K562 (cell line): Measurements from ENCODE around the gene SMIM41. TPM values are rescaled to one million over a fixed set of nuclear protein-coding genes. Genes with fewer than 3 reads are reported as not detected.

Experiments
- ATAC-seq: fragments of 200-7000 bp; cut with Tn5 transposase; 3 replicates; pipeline ENCODE4 v1.9.1; 2020; ENCODE audit warnings: moderate library complexity
- BruUV-seq: library from RNA; stranded (reverse); fragments of 400-500 nt; replicated peaks from 2 replicates; lab custom pipeline; 2021; lab: Mats Ljungman, UMichigan
- CTCF ChIA-PET: fragments of 300-600 bp; formaldehyde crosslinking; extraction: SDS; loops from one replicate; lab custom pipeline; 2021; ENCODE audit warnings: low intra/inter-chr PET ratio; lab: Yijun Ruan, JAX
- POLR2A ChIA-PET: fragments of 300-600, 350-650 bp; sonication (Branson Sonifier 250); formaldehyde crosslinking; extraction: SDS; loops from one replicate; lab custom pipeline; 2021; ENCODE audit warnings: antibody characterized with exemption, inconsistent platforms; lab: Yijun Ruan, JAX
- DNase-seq, 4 experiments: peaks; one replicate each; pipeline versions ENCODE4 v3.0.0 to v3.0.0-alpha.2; 2011 to 2018; ENCODE audit warnings: low spot score in 3 of 4, mixed read lengths in 3 of 4; ENCODE audit errors: extremely low read depth in 1 of 4
- FAIRE-seq: peaks from 2 replicates; lab custom pipeline; 2011; peaks lifted over from hg19 to GRCh38; lab: Jason Lieb, UNC
- H2AFZ ChIP-seq: 2 replicates; pipeline ENCODE4 v1.6.0; 2011; ENCODE audit warnings: low read depth, low read length, control low read depth, inconsistent platforms
- H3K27ac ChIP-seq: fragments of 200-600 bp; 3 replicates; pipeline ENCODE4 v1.8.0; 2011; ENCODE audit warnings: low read depth, mild to moderate bottlenecking, control low read depth, inconsistent platforms, low read length, moderate library complexity, mixed read lengths; ENCODE audit errors: extremely low read depth
- H3K27me3 ChIP-seq, 2 experiments: fragments of 300-600 bp in 1 of 2; 2 replicates in 1 of 2; 3 replicates in 1 of 2; pipeline versions ENCODE4 v1.6.0 to v1.8.0; 2011; ENCODE audit warnings: inconsistent platforms in 2 of 2, low read length in 2 of 2, mild to moderate bottlenecking in 1 of 2, mixed read lengths in 1 of 2, moderate library complexity in 1 of 2; ENCODE audit not compliant: control insufficient read depth in 2 of 2, insufficient read depth in 2 of 2
- H3K36me3 ChIP-seq: fragments of 300-600 bp; 3 replicates; pipeline ENCODE4 v1.8.0; 2011; ENCODE audit warnings: mild to moderate bottlenecking, low read length, inconsistent platforms; ENCODE audit not compliant: control insufficient read depth, insufficient read depth
- H3K4me1 ChIP-seq, 2 experiments: fragments of 200-600 bp in 1 of 2; replicated peaks in 1 of 2; 2 replicates in 1 of 2; 3 replicates in 1 of 2; pipeline versions ENCODE4 v1.5.1 to v1.8.0; 2011; ENCODE audit warnings: inconsistent platforms in 2 of 2, low read length in 2 of 2, mild to moderate bottlenecking in 1 of 2, mixed read lengths in 1 of 2, moderate library complexity in 1 of 2; ENCODE audit not compliant: control insufficient read depth in 2 of 2, insufficient read depth in 2 of 2
- H3K4me2 ChIP-seq: 2 replicates; pipeline ENCODE4 v1.6.1; 2011; ENCODE audit warnings: low read length, control low read depth, inconsistent platforms, mixed read lengths; ENCODE audit not compliant: insufficient read depth
- H3K4me3 ChIP-seq: fragments of 200-600 bp; sonication (generic), shearing (Covaris generic); 2 replicates; pipeline ENCODE4 v1.5.1; 2016; ENCODE audit warnings: control low read depth, inconsistent platforms
- H3K79me2 ChIP-seq: fragments of 200-600 bp; 3 replicates; pipeline ENCODE4 v1.8.0; 2011; ENCODE audit warnings: low read length, inconsistent platforms; ENCODE audit not compliant: control insufficient read depth, insufficient read depth
- H3K9ac ChIP-seq, 2 experiments: 2 replicates each; pipeline versions ENCODE4 v1.6.0 to v1.6.1; 2011; ENCODE audit warnings: low read depth in 2 of 2, low read length in 2 of 2, control low read depth in 1 of 2, inconsistent platforms in 1 of 2, mild to moderate bottlenecking in 1 of 2, mixed read lengths in 1 of 2; ENCODE audit not compliant: insufficient read depth in 1 of 2
- H3K9me1 ChIP-seq: one replicate; pipeline ENCODE4 v1.6.0; 2011; ENCODE audit warnings: inconsistent platforms, mild to moderate bottlenecking, low read length, moderate library complexity; ENCODE audit not compliant: control insufficient read depth, insufficient read depth
- H3K9me3 ChIP-seq: replicated peaks from 2 replicates; pipeline ENCODE4 v1.5.1; 2011; ENCODE audit warnings: low read depth, low read length, inconsistent platforms; ENCODE audit not compliant: control insufficient read depth, insufficient read depth
- H4K20me1 ChIP-seq: replicated peaks from 2 replicates; pipeline ENCODE4 v1.6.1; 2011; ENCODE audit warnings: low read length, inconsistent platforms, mixed read lengths; ENCODE audit not compliant: control insufficient read depth, insufficient read depth
- BACH1 ChIP-seq: fragments of 200-800 bp; sonication (Bioruptor generic); IDR thresholded peaks from 2 replicates; pipeline ENCODE4 v1.6.1; 2016; ENCODE audit warnings: missing genetic modification characterization, missing compliant biosample characterization
- CBX8 ChIP-seq: fragments of 200-600 bp; sonication (generic); IDR thresholded peaks from 2 replicates; pipeline ENCODE4 v1.6.1; 2012; ENCODE audit warnings: borderline replicate concordance, mixed run types, low read depth, mild to moderate bottlenecking, moderate library complexity, mixed read lengths, low read length, control low read depth, inconsistent platforms; ENCODE audit not compliant: poor library complexity, severe bottlenecking; ENCODE audit errors: extremely low read depth
- NR4A1 ChIP-seq, 2 experiments: fragments of 250-450 bp in 1 of 2; fragments of 450-650 bp in 1 of 2; sonication (Bioruptor Pico) in 1 of 2; IDR thresholded peaks; 2 replicates each; pipeline versions ENCODE4 v1.4.0 to v1.6.1; 2016 to 2020; ENCODE audit warnings: mild to moderate bottlenecking in 2 of 2, missing compliant biosample characterization in 1 of 2, missing genetic modification characterization in 1 of 2, moderate library complexity in 1 of 2
- POLR2A ChIP-seq: fragments of 450-650 bp; conservative IDR thresholded peaks from 2 replicates; pipeline ENCODE4 v1.6.1; 2016
- REST ChIP-seq, 2 experiments: fragments of 450-650 bp; formaldehyde crosslinking in 1 of 2; IDR thresholded peaks; 2 replicates each; pipeline versions ENCODE4 v1.4.0 to v1.6.1; 2014 to 2020; ENCODE audit warnings: mild to moderate bottlenecking in 2 of 2, borderline replicate concordance in 1 of 2, low read depth in 1 of 2
- SAFB ChIP-seq: fragments of 200-400 bp; formaldehyde crosslinking; IDR thresholded peaks from 2 replicates; pipeline ENCODE4 v1.6.1; 2017; ENCODE audit warnings: low read depth, low read length, borderline replicate concordance
- ZNF224 ChIP-seq: sonication (generic); formaldehyde crosslinking; IDR thresholded peaks from 2 replicates; pipeline ENCODE4 v1.8.0; 2022; ENCODE audit warnings: mild to moderate bottlenecking, missing genetic modification reagents
- ZNF551 ChIP-seq: fragments of 250-450 bp; sonication (Bioruptor Pico); IDR thresholded peaks from 2 replicates; pipeline ENCODE4 v1.5.0; 2021; ENCODE audit warnings: mild to moderate bottlenecking, moderate library complexity
- WGBS: fragments of 100-300 bp; shearing (Covaris generic); methylation state at CpG from one replicate; pipeline ENCODE4 v1.1.6; 2016; ENCODE audit warnings: low coverage, mixed read lengths; ENCODE audit not compliant: insufficient coverage; ENCODE audit errors: missing lambda C conversion rate; 5-methylcytosine and 5-hydroxymethylcytosine counted together
- in situ Hi-C: fragments of 300-500 bp; cut with MboI; formaldehyde crosslinking; loops from 4 replicates; pipeline ENCODE4 v1.15.0; 2018; ENCODE audit warnings: inconsistent platforms, mixed read lengths
- intact Hi-C: fragments of 100-400 bp; cut with micrococcal nuclease; formaldehyde crosslinking; loops from 2 replicates; pipeline ENCODE4 v1.14.2; 2022
- polyA plus RNA-seq, 8 experiments: library from polyadenylated mRNA; depleted of rRNA in 4 of 8; stranded (reverse) in 5 of 8; unstranded in 3 of 8; fragments of >200 nt; fragmentation: Nextera tagmentation in 2 of 8; fragmentation: Illumina TruSeq in 1 of 8; extraction: Ambion mirVana in 2 of 8; extraction: Trizol in 1 of 8; gene quantifications; 2 replicates each; pipeline versions ENCODE4 v1.2.1 to v1.2.3, GENCODE V29; 2011 to 2014; ENCODE audit warnings: inconsistent platforms in 1 of 8, missing spikeins in 1 of 8
- total RNA-seq, 7 experiments: library from RNA; depleted of rRNA in 6 of 7; stranded (reverse); fragments of >200 nt in 6 of 7; fragmentation: Illumina TruSeq in 2 of 7; extraction: Trizol in 2 of 7; gene quantifications; 2 replicates each; pipeline versions ENCODE4 v1.2.1 to v1.2.3, GENCODE V29; 2011 to 2021; ENCODE audit warnings: low replicate concordance in 1 of 7

SMIM41 gene
- total and polyA plus RNA-seq, 9 of the 15 experiments (the other 6 are each of a cell fraction or from before 2014, with no cell fraction given): not detected

DNA sequence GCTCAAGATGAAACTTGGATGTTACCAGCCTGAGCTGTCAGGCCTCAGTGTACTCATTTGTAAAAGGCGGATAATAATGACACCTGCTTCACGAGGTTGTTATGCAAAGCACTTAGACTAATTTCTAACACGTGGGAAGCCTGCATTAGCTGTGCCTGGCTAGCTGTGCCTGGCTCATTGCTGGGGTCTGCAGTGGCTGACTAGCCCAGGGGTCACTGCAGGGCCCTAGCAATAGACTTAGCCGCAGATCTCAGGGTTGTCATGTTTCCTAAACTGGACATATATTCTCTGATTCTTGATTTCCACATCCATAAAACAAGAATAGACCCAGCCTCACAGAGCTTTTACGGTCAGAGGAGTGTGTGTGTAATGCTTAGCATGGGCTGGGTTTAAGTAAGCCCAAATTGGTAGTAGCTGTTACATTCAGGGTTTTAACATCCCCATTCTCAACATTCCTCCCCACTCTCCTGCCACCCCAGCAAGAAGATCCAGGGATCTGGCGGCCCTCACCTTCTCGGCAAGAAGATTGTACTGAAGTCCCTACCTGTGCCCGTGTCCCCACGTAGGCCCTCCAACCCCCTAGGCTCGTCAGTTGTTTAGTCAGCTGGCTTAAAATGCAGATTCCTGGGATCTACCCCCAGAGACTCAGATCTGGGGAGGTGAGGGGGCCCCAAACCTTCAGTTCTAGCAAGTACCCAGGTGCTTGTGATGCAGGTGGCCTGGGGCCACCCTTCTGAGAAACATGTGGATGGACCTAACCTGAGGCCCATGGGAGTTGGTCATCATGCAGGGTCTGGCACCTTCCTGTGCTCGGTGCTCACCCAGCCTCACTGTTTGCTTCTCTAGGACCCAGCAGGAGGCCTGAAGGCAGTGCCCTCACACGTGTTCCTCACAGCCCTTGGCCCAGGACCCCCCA, 19.7 kb upstream of the SMIM41 start:
- FAIRE-seq (peak; percentile 32), DNase-seq (no peak), ATAC-seq (no peak)
- H3K4me1 ChIP-seq: peaks cover 9 to 35% of the 10 kb centered on the region in 2 experiments; a peak in 4 of 5 replicates
- no peak for TF ChIP-seq CBX8
- no peak for TF ChIP-seq REST (IDR thresholded peaks at IDR 0.05; ENCODE audit: borderline replicate concordance)
- no peak for TF ChIP-seq REST (CRISPR knock-in tag; IDR thresholded peaks at IDR 0.05; ENCODE audit: low read depth)
- TF ChIP-seq ZNF224 (CRISPR knock-in tag): no peak
- TF ChIP-seq NR4A1 (CRISPR knock-in tag; IDR thresholded peaks at IDR 0.05): peak; percentile 41; the same call in 1 of the 2 replicates
- no peak for TF ChIP-seq NR4A1 (tag; IDR thresholded peaks at IDR 0.05)
- no peak for TF ChIP-seq POLR2A
- no peak for TF ChIP-seq BACH1 (tag)
- TF ChIP-seq SAFB: no peak
- no peak for TF ChIP-seq ZNF551 (CRISPR knock-in tag)
- POLR2A ChIA-PET: interaction anchor here (0.5 to 1.6 kb wide), 5 partner anchors 9 to 1355 kb away, joined by 3 to 6 read pairs (median 3); no protein-coding TSS in a partner anchor
- H4K20me1 ChIP-seq: no peaks in the 10 kb centered on the region
- H3K4me2 ChIP-seq: no peak overlapping the region
- no peak overlapping the region for H2AFZ ChIP-seq
- no peak overlapping the region for H3K4me3 ChIP-seq
- H3K9me3 ChIP-seq: no peaks in the 10 kb centered on the region
- H3K9ac ChIP-seq: no peak overlapping the region
- WGBS: 43% methylated on average over 10 of the region's 12 CpGs
- H3K36me3 ChIP-seq: no peaks in the 10 kb centered on the region
- intact Hi-C loops: no loop called here
- no peaks in the 10 kb centered on the region for H3K9me1 ChIP-seq
- H3K79me2 ChIP-seq: no peaks in the 10 kb centered on the region
- peaks cover 0 to 16% of the 10 kb centered on the region in 2 experiments; a peak in 3 of 5 replicates for H3K27me3 ChIP-seq
- in situ Hi-C loops: no loop called here
- BruUV-seq: no TSS peak
- H3K27ac ChIP-seq: no peak overlapping the region
- CTCF ChIA-PET: no interaction called here
